HEK293 (cell line): Measurements from ENCODE around the gene STMN1.

Experiments used
- REPIN1 ChIP-seq: fragments of 450-650 bp; formaldehyde crosslinking; IDR thresholded peaks from 2 replicates; pipeline ENCODE4 v1.5.1; 2017; ENCODE audit warnings: missing biosample characterization, missing genetic modification characterization, low read depth
- YY2 ChIP-seq: fragments of 450-650 bp; formaldehyde crosslinking; IDR thresholded peaks from 2 replicates; pipeline ENCODE4 v1.5.1; 2016; ENCODE audit warnings: missing biosample characterization, missing genetic modification characterization
- ZBTB1 ChIP-seq: fragments of 450-650 bp; formaldehyde crosslinking; IDR thresholded peaks from 2 replicates; pipeline ENCODE4 v1.5.1; 2016; ENCODE audit warnings: missing biosample characterization, missing genetic modification characterization
- ZBTB48 ChIP-seq: fragments of 450-650 bp; formaldehyde crosslinking; IDR thresholded peaks from 2 replicates; pipeline ENCODE4 v1.5.1; 2016; ENCODE audit warnings: missing biosample characterization, missing genetic modification characterization
- ZNF140 ChIP-seq: fragments of 450-650 bp; formaldehyde crosslinking; IDR thresholded peaks from 2 replicates; pipeline ENCODE4 v1.5.1; 2016; ENCODE audit warnings: missing biosample characterization, missing genetic modification characterization
- ZNF146 ChIP-seq: fragments of 450-650 bp; formaldehyde crosslinking; IDR thresholded peaks from 2 replicates; pipeline ENCODE4 v1.5.1; 2016; ENCODE audit warnings: missing biosample characterization, missing genetic modification characterization
- ZNF2 ChIP-seq: fragments of 450-650 bp; formaldehyde crosslinking; IDR thresholded peaks from 2 replicates; pipeline ENCODE4 v1.5.1; 2016; ENCODE audit warnings: missing biosample characterization, missing genetic modification characterization
- ZNF214 ChIP-seq: fragments of 450-650 bp; formaldehyde crosslinking; IDR thresholded peaks from 2 replicates; pipeline ENCODE4 v1.5.1; 2017; ENCODE audit warnings: missing biosample characterization, mild to moderate bottlenecking, missing genetic modification characterization, borderline replicate concordance
- ZNF366 ChIP-seq: fragments of 450-650 bp; formaldehyde crosslinking; conservative IDR thresholded peaks from 2 replicates; pipeline ENCODE4 v1.5.1; 2016; ENCODE audit warnings: missing biosample characterization, missing genetic modification characterization
- ZNF426 ChIP-seq: fragments of 450-650 bp; formaldehyde crosslinking; IDR thresholded peaks from 2 replicates; pipeline ENCODE4 v1.5.1; 2017; ENCODE audit warnings: missing biosample characterization, missing genetic modification characterization, mild to moderate bottlenecking, inconsistent platforms, moderate library complexity
- ZNF510 ChIP-seq: fragments of 450-650 bp; formaldehyde crosslinking; IDR thresholded peaks from 2 replicates; pipeline ENCODE4 v1.5.1; 2018; ENCODE audit warnings: mild to moderate bottlenecking, missing genetic modification characterization, missing biosample characterization; ENCODE audit not compliant: insufficient replicate concordance
- ZNF585B ChIP-seq: fragments of 450-650 bp; formaldehyde crosslinking; IDR thresholded peaks from 2 replicates; pipeline ENCODE4 v1.5.1; 2016; ENCODE audit warnings: missing biosample characterization, missing genetic modification characterization
- ZNF600 ChIP-seq: fragments of 450-650 bp; formaldehyde crosslinking; IDR thresholded peaks from 2 replicates; pipeline ENCODE4 v1.5.1; 2016; ENCODE audit warnings: missing biosample characterization, missing genetic modification characterization
- ZNF610 ChIP-seq: fragments of 450-650 bp; formaldehyde crosslinking; IDR thresholded peaks from 2 replicates; pipeline ENCODE4 v1.5.1; 2016; ENCODE audit warnings: missing biosample characterization, missing genetic modification characterization, borderline replicate concordance
- ZNF664 ChIP-seq: fragments of 450-650 bp; formaldehyde crosslinking; IDR thresholded peaks from 2 replicates; pipeline ENCODE4 v1.5.1; 2016; ENCODE audit warnings: missing biosample characterization, missing genetic modification characterization
- ZNF677 ChIP-seq: fragments of 450-650 bp; IDR thresholded peaks from 2 replicates; pipeline ENCODE4 v1.5.0; 2018; ENCODE audit warnings: missing biosample characterization, mild to moderate bottlenecking, missing genetic modification characterization, moderate library complexity
- TF ChIP-seq, protein P1 (sequence below): fragments of 450-650 bp; formaldehyde crosslinking; IDR thresholded peaks from 2 replicates; pipeline ENCODE4 v1.5.1; 2016; ENCODE audit warnings: missing biosample characterization, missing genetic modification characterization, low read depth
- TF ChIP-seq, protein P2 (sequence below): fragments of 450-650 bp; formaldehyde crosslinking; conservative IDR thresholded peaks from 2 replicates; pipeline ENCODE4 v1.5.1; 2016; ENCODE audit warnings: low read depth, missing biosample characterization, missing genetic modification characterization
- TF ChIP-seq, protein P3 (sequence below): fragments of 450-650 bp; formaldehyde crosslinking; IDR thresholded peaks from 2 replicates; pipeline ENCODE4 v1.5.1; 2016; ENCODE audit warnings: missing biosample characterization, missing genetic modification characterization
- TF ChIP-seq, protein P4 (sequence below): IDR thresholded peaks from 2 replicates; pipeline ENCODE4 v1.6.1; 2011; ENCODE audit warnings: mild to moderate bottlenecking, low read depth, low read length, borderline replicate concordance
- TF ChIP-seq, protein P5 (sequence below): fragments of 450-650 bp; formaldehyde crosslinking; IDR thresholded peaks from 2 replicates; pipeline ENCODE4 v1.5.1; 2016; ENCODE audit warnings: missing biosample characterization, missing genetic modification characterization
- TF ChIP-seq, protein P6 (sequence below): fragments of 450-650 bp; formaldehyde crosslinking; IDR thresholded peaks from 2 replicates; pipeline ENCODE4 v1.5.1; 2016; ENCODE audit warnings: missing biosample characterization, missing genetic modification characterization, borderline replicate concordance

The STMN1 gene

DNA sequence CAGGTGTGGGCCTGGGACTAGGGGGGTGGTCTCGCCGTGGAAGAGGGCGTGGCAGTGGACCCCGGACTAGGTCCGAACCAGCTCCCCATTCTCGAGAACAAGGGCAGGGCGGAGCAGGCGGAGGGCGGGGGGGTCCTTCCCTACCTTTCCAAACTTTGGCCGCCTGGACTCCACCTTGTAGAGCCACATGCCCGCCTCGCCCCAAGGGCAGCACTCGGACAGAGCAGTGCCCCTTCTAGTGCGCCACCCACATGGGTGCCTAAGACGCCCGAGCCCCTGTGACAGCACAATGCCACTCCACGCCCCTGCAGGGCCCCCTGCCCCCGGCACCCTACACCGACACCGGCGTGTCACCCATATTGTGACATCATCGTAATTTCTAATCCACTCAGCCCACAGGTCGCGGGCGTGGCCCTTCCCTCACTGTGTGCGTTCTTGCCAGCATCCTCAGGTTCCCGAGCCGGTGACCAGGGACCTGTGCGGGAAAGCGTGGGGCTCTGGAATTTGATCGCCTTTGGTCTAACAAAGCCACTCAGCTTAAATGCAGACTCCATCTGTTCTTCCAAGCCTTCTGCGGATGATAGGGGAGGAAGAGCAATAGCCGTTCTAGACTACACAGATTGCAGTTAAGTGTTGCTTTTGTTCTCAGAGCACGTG, 553 bp upstream of the STMN1 start (continued):
- TF ChIP-seq YY2 (tag by site-specific recombination), result no peak; the same call in 1 of the 2 replicates
- TF ChIP-seq, protein P1, sequence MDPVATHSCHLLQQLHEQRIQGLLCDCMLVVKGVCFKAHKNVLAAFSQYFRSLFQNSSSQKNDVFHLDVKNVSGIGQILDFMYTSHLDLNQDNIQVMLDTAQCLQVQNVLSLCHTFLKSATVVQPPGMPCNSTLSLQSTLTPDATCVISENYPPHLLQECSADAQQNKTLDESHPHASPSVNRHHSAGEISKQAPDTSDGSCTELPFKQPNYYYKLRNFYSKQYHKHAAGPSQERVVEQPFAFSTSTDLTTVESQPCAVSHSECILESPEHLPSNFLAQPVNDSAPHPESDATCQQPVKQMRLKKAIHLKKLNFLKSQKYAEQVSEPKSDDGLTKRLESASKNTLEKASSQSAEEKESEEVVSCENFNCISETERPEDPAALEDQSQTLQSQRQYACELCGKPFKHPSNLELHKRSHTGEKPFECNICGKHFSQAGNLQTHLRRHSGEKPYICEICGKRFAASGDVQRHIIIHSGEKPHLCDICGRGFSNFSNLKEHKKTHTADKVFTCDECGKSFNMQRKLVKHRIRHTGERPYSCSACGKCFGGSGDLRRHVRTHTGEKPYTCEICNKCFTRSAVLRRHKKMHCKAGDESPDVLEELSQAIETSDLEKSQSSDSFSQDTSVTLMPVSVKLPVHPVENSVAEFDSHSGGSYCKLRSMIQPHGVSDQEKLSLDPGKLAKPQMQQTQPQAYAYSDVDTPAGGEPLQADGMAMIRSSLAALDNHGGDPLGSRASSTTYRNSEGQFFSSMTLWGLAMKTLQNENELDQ, result no peak
- TF ChIP-seq ZNF2 (tag by site-specific recombination), result no peak
- TF ChIP-seq, protein P2, sequence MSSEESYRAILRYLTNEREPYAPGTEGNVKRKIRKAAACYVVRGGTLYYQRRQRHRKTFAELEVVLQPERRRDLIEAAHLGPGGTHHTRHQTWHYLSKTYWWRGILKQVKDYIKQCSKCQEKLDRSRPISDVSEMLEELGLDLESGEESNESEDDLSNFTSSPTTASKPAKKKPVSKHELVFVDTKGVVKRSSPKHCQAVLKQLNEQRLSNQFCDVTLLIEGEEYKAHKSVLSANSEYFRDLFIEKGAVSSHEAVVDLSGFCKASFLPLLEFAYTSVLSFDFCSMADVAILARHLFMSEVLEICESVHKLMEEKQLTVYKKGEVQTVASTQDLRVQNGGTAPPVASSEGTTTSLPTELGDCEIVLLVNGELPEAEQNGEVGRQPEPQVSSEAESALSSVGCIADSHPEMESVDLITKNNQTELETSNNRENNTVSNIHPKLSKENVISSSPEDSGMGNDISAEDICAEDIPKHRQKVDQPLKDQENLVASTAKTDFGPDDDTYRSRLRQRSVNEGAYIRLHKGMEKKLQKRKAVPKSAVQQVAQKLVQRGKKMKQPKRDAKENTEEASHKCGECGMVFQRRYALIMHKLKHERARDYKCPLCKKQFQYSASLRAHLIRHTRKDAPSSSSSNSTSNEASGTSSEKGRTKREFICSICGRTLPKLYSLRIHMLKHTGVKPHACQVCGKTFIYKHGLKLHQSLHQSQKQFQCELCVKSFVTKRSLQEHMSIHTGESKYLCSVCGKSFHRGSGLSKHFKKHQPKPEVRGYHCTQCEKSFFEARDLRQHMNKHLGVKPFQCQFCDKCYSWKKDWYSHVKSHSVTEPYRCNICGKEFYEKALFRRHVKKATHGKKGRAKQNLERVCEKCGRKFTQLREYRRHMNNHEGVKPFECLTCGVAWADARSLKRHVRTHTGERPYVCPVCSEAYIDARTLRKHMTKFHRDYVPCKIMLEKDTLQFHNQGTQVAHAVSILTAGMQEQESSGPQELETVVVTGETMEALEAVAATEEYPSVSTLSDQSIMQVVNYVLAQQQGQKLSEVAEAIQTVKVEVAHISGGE (tag by site-specific recombination), result no peak
- no peak for TF ChIP-seq ZNF366
- no peak for TF ChIP-seq ZNF214 (tag by site-specific recombination)
- TF ChIP-seq, protein P3, sequence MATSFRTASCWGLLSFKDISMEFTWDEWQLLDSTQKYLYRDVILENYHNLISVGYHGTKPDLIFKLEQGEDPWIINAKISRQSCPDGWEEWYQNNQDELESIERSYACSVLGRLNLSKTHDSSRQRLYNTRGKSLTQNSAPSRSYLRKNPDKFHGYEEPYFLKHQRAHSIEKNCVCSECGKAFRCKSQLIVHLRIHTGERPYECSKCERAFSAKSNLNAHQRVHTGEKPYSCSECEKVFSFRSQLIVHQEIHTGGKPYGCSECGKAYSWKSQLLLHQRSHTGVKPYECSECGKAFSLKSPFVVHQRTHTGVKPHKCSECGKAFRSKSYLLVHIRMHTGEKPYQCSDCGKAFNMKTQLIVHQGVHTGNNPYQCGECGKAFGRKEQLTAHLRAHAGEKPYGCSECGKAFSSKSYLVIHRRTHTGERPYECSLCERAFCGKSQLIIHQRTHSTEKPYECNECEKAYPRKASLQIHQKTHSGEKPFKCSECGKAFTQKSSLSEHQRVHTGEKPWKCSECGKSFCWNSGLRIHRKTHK (tag by site-specific recombination), result no peak
- TF ChIP-seq ZNF146 (tag by site-specific recombination), result no peak
- TF ChIP-seq, protein P4, sequence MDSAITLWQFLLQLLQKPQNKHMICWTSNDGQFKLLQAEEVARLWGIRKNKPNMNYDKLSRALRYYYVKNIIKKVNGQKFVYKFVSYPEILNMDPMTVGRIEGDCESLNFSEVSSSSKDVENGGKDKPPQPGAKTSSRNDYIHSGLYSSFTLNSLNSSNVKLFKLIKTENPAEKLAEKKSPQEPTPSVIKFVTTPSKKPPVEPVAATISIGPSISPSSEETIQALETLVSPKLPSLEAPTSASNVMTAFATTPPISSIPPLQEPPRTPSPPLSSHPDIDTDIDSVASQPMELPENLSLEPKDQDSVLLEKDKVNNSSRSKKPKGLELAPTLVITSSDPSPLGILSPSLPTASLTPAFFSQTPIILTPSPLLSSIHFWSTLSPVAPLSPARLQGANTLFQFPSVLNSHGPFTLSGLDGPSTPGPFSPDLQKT, result no peak
- TF ChIP-seq ZNF140, result no peak
- no peak for TF ChIP-seq ZNF610 (tag by site-specific recombination)
- no peak for TF ChIP-seq ZNF664 (tag by site-specific recombination)
- TF ChIP-seq, protein P5, sequence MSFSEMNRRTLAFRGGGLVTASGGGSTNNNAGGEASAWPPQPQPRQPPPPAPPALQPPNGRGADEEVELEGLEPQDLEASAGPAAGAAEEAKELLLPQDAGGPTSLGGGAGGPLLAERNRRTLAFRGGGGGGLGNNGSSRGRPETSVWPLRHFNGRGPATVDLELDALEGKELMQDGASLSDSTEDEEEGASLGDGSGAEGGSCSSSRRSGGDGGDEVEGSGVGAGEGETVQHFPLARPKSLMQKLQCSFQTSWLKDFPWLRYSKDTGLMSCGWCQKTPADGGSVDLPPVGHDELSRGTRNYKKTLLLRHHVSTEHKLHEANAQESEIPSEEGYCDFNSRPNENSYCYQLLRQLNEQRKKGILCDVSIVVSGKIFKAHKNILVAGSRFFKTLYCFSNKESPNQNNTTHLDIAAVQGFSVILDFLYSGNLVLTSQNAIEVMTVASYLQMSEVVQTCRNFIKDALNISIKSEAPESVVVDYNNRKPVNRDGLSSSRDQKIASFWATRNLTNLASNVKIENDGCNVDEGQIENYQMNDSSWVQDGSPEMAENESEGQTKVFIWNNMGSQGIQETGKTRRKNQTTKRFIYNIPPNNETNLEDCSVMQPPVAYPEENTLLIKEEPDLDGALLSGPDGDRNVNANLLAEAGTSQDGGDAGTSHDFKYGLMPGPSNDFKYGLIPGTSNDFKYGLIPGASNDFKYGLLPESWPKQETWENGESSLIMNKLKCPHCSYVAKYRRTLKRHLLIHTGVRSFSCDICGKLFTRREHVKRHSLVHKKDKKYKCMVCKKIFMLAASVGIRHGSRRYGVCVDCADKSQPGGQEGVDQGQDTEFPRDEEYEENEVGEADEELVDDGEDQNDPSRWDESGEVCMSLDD (tag by site-specific recombination), result peak; percentile 82; the same call in 1 of the 2 replicates
- no peak for TF ChIP-seq ZNF585B (tag by site-specific recombination)
- no peak for TF ChIP-seq ZNF510 (tag by site-specific recombination)
- no peak for TF ChIP-seq ZNF426 (tag by site-specific recombination)
- TF ChIP-seq REPIN1 (tag by site-specific recombination), result no peak
- TF ChIP-seq ZNF677 (tag by site-specific recombination), result no peak
- no peak for TF ChIP-seq ZBTB48
- TF ChIP-seq, protein P6, sequence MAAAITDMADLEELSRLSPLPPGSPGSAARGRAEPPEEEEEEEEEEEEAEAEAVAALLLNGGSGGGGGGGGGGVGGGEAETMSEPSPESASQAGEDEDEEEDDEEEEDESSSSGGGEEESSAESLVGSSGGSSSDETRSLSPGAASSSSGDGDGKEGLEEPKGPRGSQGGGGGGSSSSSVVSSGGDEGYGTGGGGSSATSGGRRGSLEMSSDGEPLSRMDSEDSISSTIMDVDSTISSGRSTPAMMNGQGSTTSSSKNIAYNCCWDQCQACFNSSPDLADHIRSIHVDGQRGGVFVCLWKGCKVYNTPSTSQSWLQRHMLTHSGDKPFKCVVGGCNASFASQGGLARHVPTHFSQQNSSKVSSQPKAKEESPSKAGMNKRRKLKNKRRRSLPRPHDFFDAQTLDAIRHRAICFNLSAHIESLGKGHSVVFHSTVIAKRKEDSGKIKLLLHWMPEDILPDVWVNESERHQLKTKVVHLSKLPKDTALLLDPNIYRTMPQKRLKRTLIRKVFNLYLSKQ, result no peak
- no peak for TF ChIP-seq ZNF600 (tag by site-specific recombination)
- no peak for TF ChIP-seq ZBTB1
